ENCODE measurements around the gene SFMBT1.

DNA sequence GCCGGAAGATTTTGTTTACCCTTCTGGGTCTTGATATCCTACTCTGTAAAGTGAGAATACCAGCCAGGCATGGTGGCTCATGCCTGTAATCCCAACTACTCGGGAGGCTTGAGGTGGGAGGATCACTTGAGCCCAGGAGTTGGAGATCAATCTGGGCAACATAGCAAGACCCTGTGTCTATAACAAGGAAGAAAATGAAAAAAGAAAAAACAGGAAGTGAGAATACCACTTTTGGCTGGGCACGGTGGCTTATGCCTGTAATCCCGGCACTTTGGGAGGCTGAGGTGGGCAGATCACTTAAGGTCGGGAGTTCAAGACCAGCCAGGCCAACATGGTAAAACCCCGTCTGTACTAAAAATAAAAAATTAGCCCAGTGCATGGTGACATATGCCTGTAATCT lies 36.9 kb downstream of the SFMBT1 start:
- TF ChIP-seq MAFK (IDR thresholded peaks at IDR 0.05; ENCODE audit: low read depth, low read length) (no peak), ZNF274 (IDR thresholded peaks at IDR 0.05; ENCODE audit: borderline replicate concordance, extremely low read depth, low read length) (no peak), TAF1 (IDR thresholded peaks at IDR 0.05; ENCODE audit: low read depth, low read length) (no peak), SUZ12 (IDR thresholded peaks at IDR 0.05; ENCODE audit: low read length) (no peak), RAD21 (IDR thresholded peaks at IDR 0.05 in 1 of 2, conservative IDR thresholded peaks at IDR 0.05 in 1 of 2; ENCODE audit: low read depth in 2 of 2, low read length in 2 of 2) (no peak)
- TF ChIP-seq, protein P1, sequence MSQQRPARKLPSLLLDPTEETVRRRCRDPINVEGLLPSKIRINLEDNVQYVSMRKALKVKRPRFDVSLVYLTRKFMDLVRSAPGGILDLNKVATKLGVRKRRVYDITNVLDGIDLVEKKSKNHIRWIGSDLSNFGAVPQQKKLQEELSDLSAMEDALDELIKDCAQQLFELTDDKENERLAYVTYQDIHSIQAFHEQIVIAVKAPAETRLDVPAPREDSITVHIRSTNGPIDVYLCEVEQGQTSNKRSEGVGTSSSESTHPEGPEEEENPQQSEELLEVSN (IDR thresholded peaks at IDR 0.05) = no peak
- TF ChIP-seq, protein P2, sequence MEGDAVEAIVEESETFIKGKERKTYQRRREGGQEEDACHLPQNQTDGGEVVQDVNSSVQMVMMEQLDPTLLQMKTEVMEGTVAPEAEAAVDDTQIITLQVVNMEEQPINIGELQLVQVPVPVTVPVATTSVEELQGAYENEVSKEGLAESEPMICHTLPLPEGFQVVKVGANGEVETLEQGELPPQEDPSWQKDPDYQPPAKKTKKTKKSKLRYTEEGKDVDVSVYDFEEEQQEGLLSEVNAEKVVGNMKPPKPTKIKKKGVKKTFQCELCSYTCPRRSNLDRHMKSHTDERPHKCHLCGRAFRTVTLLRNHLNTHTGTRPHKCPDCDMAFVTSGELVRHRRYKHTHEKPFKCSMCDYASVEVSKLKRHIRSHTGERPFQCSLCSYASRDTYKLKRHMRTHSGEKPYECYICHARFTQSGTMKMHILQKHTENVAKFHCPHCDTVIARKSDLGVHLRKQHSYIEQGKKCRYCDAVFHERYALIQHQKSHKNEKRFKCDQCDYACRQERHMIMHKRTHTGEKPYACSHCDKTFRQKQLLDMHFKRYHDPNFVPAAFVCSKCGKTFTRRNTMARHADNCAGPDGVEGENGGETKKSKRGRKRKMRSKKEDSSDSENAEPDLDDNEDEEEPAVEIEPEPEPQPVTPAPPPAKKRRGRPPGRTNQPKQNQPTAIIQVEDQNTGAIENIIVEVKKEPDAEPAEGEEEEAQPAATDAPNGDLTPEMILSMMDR (IDR thresholded peaks at IDR 0.05; ENCODE audit: control extremely low read depth in 1 of 3, insufficient read depth in 1 of 3, low read depth in 1 of 3, low read length in 3 of 3) = no peak
